SKM-1 (cell line): ENCODE results near the gene PRKCE.

Experiments used
- DNase-seq: peaks from one replicate; lab custom pipeline; 2025; ENCODE audit not compliant: unreplicated experiment; lab: John Stamatoyannopoulos, UW

The PRKCE gene

DNA sequence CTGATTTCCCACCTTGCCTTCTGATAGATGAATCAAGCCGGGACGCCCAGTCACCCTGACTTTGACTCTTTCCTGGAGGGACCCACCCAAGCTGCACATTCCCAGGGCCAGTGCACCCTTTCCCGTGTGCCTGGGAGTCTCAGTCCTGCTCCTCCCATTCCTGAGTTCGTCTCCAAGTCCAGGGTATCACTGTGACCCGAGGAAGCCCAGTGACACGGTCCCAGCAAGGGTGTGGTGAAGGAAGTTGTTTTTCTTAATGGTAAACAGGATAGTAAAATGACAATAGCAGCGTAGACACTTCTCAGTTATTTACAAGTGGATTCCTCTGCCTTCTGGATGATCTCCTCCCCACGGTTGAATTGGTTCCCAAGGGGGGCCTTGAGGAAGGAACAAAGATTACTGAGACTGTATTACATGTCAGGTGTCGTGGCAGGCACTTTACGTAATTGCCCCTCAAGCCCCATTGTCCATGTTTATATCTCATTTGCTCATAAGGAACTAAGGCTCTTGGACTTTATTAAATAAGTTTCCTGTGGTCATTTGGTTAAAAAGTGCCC, 123.3 kb downstream of the PRKCE start:
- no peak for DNase-seq

DNA sequence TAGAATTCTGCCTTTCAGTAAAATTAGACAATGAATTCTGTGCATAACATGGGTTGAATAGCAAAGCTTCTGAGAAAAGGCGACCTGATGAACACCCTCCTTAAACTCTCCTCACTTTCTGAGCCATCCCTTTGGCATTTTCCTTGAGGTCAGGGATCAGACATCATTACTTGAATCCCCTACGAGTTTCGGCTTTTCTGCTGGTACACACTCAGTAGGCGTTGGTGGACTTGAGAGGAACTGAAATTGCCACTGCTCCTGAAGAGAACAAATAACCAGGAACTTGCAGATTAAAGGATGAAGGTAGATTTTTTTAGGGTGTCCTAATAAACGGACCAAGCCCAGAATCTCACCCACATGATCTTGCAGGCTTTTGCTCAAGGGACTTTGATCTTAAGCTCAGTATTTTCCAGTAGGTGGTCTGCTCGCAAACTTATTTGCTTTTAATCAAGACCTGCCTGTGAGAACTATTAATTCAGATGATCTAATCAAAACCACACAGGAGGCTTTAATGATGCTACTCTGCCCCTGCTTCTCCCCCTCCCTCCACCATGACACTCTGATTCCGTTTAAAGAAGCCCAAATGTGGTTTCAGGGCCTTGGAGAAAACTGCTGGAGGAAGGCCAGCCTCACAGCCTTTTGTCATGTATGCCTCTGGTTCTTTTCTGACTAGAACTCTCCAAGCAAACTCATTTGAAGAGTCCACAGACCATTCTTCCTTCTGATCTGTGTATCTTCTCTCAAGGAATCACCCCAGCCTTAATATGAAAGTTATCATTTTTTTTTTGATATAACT, 124.9 kb downstream of the PRKCE start:
- DNase-seq = no peak

DNA sequence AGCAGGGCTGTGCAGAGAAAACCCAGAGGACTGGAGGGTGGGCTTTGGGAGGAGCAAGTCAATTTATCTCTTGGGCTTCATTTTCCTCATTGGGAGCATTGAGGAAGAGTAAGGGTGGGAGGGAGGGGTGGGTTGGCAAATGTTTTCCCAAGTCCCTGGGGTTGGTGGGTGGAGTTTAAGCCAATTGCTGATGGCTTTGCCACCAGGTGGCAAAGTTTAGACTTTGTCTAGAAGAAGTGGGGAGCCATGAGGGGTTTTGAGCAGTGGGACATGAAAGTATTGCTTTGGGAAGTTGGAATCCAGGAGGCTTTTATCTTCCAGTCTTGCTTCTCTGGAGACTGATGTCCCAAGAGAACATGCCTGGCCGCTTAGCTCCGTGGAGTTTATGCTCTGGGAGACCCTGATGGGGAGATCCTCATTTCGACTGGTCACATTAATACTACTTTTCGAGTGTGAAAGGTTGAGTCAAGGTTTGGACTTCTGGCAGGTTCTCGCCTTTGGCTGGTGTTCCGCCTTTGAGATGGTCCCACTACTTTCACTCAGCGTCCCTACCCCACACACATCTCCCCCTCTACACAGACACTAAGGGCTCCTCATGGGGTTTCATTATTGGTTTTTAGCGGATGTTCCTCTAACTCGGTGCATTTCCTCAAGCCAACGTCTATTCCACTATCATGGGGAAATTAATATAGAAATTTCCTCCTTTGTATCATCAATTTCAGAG, 126.7 kb downstream of the PRKCE start:
- DNase-seq = no peak

DNA sequence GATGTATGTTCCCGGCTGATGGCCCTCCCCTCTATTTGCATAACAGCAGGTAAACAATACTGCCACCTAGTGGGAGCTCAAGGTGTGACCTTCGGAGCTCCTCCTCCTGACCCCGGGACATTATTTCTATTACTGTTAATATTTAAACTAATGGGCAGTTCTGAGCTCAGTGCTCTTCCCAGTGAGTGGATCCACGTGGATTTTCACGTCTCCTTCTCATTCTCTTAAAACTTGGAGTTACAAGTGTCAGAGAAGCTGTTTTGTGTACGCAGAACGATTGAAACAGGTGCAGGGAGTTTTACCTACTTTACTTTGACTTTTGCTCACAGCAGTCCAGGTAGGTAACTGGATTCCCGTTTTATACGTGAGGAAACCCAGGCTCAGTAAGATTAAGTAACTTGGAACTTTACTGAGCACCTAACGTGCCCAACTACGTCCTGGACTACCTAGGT, 127.3 kb downstream of the PRKCE start:
- peak; percentile 39 for DNase-seq

DNA sequence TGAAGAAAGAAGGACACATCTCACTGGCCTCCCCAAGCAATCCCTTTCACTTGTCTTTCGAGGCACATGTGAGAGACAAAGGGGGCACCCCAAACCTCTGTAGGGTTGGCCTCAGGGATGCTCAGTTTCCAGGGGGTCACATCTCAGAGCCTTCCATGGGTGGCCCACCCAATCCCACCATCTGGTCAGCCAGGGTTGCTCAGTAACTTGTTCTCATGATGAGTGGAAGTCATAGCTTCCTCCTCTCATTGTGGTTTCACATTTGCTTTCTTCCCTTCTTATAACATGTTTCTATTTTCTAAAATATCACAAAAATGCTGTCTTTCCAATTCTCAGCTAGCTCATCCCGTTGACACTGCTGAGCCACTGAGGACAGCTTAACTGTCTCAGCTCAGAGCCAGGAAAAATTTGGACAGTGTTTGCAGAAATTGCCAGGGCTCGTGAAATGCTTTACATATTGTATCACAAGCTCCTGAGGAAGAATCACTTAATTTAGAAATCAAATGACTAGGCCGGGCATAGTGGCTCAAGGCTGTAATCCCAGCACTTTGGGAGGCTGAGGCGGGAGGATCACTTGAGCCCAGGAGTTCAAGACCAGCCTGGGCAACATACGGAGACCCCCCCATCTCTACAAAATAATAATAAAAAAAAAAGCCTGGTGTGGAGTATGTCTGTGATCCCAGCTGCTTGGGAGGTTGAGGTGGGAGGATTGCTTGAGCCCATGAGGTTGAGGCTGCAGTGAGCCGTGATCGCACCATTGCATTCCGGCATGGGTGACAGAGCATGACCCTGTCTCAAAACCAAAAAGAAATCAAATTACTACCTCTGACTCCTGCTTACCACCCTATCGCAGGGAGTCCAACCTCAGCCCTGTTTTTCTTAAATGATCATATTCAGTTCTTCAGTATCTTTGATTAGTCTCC, 129.3 kb downstream of the PRKCE start:
- no peak for DNase-seq

DNA sequence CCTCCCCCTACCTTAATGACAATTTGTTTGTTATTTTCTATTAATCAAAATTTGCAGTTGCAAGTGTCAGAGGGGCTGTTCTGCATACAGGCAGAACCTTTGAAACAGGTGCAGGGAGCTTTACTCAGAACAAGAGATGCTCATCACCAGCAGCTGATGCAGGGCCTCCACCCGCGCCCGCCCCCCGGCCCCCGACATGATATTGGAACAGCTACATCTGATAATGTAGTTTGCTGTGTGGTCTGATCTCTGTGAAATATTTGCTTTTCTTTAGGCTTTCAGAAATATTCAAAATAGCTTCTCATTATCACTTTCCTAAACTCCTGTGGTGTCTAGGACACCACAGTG, 130.0 kb downstream of the PRKCE start:
- DNase-seq = no peak

DNA sequence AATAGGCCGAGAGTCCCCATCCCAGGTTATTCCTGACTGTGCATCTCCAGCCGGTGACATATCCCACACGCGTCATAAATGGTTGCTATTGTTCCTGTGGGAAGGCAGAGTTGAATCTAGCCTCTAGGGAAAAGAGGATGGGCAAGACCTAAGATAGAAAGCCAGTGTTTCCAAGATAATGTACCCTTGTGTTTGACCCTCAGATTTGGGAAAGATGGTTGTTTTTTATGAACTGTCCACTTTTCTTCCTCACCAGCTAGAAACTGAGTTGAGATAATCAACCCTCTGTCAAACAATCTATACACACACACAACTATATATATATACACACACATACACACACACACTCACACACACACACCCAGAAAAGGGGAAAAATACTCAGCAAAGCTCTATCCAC, 131.0 kb downstream of the PRKCE start:
- DNase-seq = no peak

DNA sequence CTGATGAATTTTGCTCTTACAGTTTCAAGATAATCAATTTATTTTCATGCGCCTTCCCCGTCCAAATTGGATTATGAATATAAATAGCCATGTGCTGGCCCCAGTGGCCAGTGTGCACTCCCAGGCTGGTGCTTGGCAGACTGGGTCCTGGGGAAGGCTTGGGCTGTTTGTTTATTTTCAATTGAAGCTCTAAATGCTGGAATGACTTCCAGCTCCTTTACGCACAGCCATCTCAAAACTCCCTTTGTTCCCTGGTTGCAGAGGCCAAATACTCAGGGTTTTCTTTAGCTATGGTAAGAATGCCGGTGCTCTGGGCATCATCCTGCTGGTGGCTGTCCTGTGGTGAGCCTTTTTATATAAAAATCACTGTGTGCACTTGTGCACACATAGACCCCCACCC, 131.5 kb downstream of the PRKCE start:
- DNase-seq = no peak

DNA sequence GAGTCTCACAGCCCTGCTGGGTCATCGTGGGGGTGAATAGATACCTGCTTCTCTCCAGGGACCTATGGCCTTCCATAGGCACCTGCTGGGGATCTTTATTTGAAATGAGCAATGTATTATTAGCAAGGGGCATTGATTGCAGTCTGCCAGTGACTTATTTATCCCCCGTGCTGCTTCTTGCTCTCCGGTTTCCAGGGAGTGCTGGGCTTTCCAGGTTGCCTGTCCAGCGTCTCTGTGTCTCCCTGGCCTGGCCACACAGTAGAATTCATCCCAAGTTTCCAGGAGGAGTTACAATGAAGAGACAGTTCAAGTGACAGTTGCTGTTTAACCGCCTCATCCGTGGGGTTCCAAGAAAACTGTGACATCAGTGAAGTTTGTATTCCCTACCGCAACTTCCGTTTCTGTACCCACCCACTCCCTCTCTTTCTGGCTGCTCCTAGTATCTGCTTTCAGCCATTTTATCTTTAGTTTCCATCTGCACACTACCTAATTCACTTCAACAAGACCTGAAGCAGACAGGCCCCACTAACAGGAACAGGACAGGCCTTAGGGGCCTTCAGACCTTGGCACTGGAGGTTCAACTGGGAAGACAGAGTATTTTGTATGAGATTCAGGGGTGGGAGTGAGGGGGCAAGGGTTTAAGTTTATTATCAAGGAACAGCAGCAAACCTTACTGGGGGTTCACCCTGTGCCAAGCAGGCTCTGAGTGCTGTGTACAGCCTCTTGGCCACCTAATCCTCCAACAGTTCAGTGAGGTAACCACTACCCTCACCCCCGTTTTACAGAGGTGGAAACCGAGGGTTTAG, 134.8 kb downstream of the PRKCE start:
- DNase-seq = no peak

DNA sequence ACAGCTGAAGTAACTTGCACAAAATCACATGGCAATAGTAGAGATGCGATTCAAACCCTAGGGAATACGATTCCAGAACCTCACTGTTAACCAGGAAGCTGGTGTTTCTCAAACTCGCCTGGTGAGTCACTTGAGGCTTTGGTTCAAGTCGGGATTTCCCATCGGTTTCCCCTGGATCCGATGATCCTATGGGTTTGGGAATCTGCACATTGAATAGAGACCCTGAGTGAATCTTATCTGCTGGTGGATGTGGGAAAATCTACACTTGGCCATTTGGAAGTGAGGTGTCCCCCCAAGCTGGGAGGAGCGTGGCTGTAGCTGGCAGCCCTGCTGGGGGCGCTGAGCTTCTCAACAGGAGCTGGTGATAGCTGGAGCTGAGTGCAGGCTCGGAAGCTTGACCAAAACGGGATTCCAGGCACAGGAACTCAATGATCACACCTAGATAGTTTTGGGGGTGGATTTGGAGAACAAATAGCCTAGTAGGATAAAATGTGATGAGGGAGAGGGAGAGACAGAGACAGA, 135.4 kb downstream of the PRKCE start:
- DNase-seq = no peak

DNA sequence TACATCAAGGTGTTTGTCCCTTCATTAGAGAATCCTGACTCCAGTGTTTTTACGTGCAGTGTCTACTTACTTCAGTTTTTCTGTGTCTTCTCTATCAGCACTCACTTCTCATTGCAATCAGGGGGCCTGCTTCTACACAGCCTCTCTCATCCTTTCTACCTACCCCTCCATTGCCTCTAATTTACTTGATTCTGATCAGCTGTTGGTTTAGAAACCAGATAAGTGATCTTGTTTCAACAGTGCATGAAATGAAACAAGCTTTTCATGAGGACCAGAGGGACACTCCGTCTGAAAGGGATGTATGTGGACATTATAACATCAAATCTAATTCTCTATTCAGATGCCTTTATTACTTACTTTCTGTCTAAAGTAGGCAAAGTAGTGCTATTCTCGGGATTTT, 136.9 kb downstream of the PRKCE start:
- DNase-seq = no peak

DNA sequence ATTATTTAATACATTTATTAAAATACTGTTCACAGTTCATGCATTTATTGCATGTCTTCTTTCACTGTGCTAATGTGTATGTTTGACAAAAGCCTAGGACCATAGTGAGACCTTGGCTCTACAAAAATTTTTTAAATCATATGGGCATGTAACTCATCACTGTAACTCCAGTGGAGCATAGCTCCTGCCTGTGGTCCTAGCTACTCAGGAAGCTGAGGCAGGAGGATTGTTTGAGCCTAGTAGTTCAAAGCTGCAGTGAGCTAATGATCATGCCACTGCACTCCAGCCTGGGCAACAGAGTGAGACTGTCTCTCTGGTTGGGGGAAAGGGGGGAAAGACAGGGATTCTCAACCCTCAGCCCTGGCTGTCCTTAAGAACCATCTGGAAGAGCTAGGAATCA, 137.8 kb downstream of the PRKCE start:
- DNase-seq = no peak

DNA sequence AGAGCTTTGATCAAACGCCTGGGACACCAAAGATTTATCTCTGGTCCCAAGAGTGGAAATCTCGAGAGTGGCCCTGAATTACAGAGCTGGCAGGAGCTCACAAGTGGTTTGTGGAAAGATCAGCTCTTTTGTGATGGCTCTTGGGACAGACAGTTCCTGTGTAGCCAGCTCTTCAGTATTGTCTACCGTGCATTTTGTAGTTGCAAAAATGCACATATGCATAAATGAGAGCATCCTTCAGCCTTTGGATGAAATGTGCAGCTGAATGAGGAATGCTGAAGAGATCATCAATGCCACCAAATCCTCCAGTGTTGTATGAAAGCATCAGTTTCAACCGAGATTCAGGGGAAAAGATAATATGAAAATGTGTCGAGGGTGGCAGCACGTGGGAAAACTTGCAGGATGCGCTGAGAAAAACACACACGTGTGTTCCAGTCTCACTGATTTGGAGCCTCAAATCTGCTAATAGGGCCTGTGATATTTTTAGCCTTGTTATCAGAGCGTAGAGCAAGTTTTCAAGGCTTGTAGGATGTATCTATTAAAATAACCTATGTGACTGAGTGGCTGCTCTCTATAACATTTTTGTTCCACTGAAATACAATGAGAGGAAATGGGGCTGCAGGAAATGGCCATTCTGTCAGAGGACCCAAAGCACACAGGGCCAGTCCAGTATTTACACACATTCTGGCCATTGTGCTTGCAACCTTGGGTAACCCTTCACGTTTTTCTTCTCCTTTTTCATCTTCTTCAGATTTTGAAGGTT, 138.7 kb downstream of the PRKCE start:
- DNase-seq = no peak

DNA sequence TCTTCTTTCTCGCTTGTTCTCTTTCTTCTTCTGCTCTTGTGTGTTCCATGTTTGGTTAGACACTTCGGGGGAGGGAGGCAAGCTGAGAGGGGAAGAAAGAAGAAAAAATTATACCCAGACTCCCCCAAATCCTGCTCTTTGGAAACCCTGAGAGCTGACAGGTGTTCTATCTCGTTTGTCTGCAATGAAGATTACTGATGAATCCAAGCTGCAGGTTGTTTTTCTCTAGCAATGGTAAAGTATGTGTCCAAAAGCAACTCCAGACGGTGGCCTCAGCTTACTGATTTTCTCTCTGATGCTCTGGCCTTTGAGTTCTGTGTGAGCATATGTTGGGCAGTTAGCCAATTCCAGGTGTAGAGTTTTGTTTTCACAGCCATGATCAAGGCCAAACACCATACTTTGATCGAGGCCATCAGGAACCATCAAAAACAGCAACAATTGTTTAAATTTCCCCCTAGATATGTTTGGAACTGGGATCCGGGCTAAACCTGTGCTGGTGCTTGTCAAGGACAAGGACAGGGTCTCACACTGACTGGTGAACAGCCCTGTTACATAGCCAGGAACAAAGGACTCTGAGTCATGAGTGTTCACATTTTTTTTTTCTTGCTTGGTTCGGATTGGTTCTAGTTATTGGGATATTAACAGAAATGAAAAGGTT, 142.0 kb downstream of the PRKCE start:
- no peak for DNase-seq

DNA sequence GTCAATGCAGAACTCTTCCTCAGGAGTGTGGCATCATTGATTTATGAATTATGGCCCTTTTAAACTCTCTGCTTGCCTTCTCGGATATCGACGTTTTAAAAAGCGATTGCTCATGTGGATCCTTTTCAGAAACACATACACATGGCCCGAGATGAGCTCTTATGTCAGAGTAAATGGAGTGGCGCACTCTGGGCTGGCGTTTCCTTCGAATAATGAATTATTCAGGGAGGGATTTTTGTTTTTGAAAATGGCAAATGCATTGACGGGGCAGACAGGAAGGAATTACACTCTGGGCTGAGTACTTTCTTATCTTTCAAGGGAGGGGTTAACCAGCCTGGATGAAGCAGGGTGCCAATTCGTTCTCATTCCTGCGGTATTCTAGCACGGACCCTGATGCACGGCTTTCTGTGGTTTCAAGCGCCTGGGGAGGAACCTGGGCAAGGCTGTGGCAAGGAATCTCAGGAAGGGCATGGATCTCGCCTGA, 142.7 kb downstream of the PRKCE start:
- DNase-seq = no peak

DNA sequence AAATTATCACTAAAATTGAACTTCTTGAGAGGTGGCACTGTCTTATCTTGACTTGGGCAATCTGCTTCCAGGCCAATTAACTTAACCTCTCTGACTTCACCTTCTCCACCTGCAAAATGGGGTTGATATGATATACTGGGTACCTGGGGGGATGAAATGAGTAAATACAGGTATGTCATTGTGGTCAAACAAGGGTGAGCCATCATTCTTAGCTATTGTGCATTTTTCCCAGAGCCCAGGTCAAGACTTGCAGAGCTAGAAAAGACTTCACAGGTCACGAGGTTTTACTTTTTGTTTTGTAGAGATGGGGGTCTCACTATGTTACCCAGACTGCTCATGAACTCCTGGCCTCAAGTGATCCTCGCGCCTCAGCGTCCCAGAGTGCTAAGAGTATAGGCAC, 145.0 kb downstream of the PRKCE start:
- DNase-seq = no peak

DNA sequence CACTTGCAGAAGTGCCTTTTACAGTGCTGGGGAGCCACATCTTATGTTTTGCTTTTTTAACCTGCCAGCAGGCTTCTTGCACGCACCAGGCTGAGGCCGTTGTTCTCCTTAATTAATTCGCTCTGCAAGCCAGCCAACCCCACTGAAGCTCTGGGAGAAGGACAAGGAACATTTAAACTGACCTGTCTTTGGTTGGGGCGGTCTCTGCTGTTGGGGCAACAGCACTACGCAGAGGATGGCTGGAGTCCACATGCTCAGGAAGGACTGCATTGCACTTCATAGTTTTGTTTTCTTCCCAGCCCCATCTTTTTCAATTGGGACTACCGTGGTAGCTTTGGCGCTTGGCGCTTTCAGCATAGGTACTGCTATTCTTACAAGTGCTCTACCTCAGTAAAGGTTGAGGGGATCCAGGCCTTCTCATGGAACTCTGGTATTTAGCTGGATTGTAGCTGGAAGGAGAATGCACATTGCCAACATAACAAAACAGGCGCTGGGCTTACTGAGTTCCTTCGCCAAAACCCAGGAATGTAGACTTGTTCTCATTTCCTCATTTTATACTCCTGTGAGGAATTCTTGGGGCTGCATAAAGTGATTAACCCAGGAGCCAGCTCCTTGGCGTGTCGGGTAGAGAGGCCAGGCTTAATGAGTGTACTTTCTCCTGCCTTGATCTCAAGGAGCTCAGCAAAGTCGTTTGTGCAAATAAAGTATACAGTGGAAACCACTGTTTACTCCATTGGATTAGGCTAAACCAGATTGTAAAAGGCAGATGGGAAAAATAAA, 146.2 kb downstream of the PRKCE start:
- no peak for DNase-seq
